ENCODE data around the gene PCBP3. TPM values are rescaled to one million over a fixed set of nuclear protein-coding genes. Genes with fewer than 3 reads are reported as not detected.
"Not testable (repeated sequence)": the region's sequence is repeated elsewhere in the genome, so short reads cannot be mapped to it uniquely, and the experiment has no call there.

The PCBP3 gene
- total RNA-seq, 2 experiments from 2014 or later: 3.4 to 3.8 TPM

DNA sequence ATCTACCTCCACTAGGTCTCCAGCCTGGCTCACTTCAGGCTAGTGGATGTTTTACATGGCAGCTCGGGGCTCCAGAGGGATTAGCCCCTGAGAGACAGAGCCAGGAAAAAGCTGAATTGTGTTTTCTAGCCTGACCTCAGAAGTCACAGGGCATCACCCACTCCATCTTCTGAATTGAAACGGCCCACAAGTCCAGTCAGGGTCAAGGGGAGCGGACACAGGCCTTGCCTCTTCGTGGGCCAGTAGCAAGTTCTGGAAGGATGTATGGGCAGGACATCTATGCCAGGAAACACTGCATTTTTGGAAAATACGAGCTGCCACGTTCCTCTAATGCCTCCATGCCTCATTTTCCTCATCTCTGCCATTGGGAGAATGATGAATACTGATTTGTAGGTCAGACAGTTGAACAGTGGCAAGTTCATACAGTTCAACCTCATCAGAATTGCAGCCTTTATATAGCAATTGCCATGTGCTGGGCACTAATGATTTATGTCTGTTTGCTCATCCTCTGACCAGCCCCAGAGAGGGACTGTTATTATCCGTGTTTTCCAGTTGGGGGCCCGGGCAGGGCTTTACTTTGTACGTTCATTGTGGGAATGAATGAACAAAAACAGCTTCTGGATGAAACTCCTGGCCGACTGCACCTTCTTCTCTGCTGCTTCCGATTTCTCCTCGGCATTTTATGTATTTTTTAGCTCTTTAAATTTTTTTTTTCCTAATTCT is 23.2 kb upstream of the PCBP3 start:
- Histone ChIP-seq H3K27me3 (ENCODE audit: control insufficient read depth in 1 of 2, insufficient read depth in 2 of 2, low read length in 2 of 2) (no peaks in the 10 kb centered on the region), H3K4me1 (ENCODE audit: insufficient read depth, low read length) (peaks cover 27% of the 10 kb centered on the region), H3K36me3 (ENCODE audit: insufficient read depth, low read length) (no peaks in the 10 kb centered on the region), H3K27ac (ENCODE audit: low read depth in 1 of 2, low read length in 2 of 2) (no peak overlapping the region), H3K4me3 (ENCODE audit: low read length) (no peak overlapping the region), H3K9me3 (ENCODE audit: control insufficient read depth in 1 of 2, insufficient read depth in 1 of 2, low read length in 2 of 2) (peaks cover 0 to 7% of the 10 kb centered on the region in 2 experiments)
- DNase-seq (no peak), ATAC-seq (ENCODE audit: poor library complexity) (no peak)
- intact Hi-C loops (cut with DNase I, micrococcal nuclease): no loop called here
- TF ChIP-seq CTCF (IDR thresholded peaks at IDR 0.05): no peak
- POLR2A ChIA-PET: no interaction called here
- H3K27me3 Mint-ChIP-seq: no peaks in the 10 kb centered on the region
- peaks cover 27% of the 10 kb centered on the region for H3K4me1 Mint-ChIP-seq (ENCODE audit: low read depth)
- no peaks in the 10 kb centered on the region for H3K36me3 Mint-ChIP-seq (ENCODE audit: low read depth)
- no peak overlapping the region for H3K27ac Mint-ChIP-seq
- CTCF ChIA-PET: no interaction called here
- H3K4me3 Mint-ChIP-seq: no peak overlapping the region
- H3K9me3 Mint-ChIP-seq: no peaks in the 10 kb centered on the region

- H3K9me3 ChIP-seq (ENCODE audit: control insufficient read depth in 1 of 2, insufficient read depth in 1 of 2, low read length in 2 of 2); DNase-seq; H3K4me3 ChIP-seq (ENCODE audit: low read length); H3K27me3 Mint-ChIP-seq; H3K4me3 Mint-ChIP-seq; H3K36me3 Mint-ChIP-seq (ENCODE audit: low read depth); POLR2A ChIA-PET; CTCF ChIA-PET; H3K27me3 ChIP-seq (ENCODE audit: control insufficient read depth in 1 of 2, insufficient read depth in 2 of 2, low read length in 2 of 2); H3K27ac Mint-ChIP-seq; H3K9me3 Mint-ChIP-seq; H3K36me3 ChIP-seq (ENCODE audit: insufficient read depth, low read length); intact Hi-C loops (cut with DNase I, micrococcal nuclease); H3K27ac ChIP-seq (ENCODE audit: low read depth in 1 of 2, low read length in 2 of 2); ATAC-seq (ENCODE audit: poor library complexity): not testable (repeated sequence)
- peaks cover 14% of the 10 kb centered on the region for H3K4me1 Mint-ChIP-seq (ENCODE audit: low read depth)
- H3K4me1 ChIP-seq (ENCODE audit: insufficient read depth, low read length): peaks cover 15% of the 10 kb centered on the region
Measured at GRCh38 chr21:45621435-45622331, 21.8 kb upstream of the PCBP3 start.

- peaks cover 6% of the 10 kb centered on the region for H3K4me1 Mint-ChIP-seq (ENCODE audit: low read depth)
- DNase-seq: no peak
- no peak overlapping the region for H3K27ac ChIP-seq (ENCODE audit: low read depth in 1 of 2, low read length in 2 of 2)
- no peak overlapping the region for H3K4me3 ChIP-seq (ENCODE audit: low read length)
- ChIA-PET POLR2A (no interaction called here), CTCF (no interaction called here)
- H3K4me3 Mint-ChIP-seq: no peak overlapping the region
- peaks cover 0 to 7% of the 10 kb centered on the region in 2 experiments for H3K9me3 ChIP-seq (ENCODE audit: control insufficient read depth in 1 of 2, insufficient read depth in 1 of 2, low read length in 2 of 2)
- no peaks in the 10 kb centered on the region for H3K27me3 ChIP-seq (ENCODE audit: control insufficient read depth in 1 of 2, insufficient read depth in 2 of 2, low read length in 2 of 2)
- H3K27ac Mint-ChIP-seq: no peak overlapping the region
- H3K9me3 Mint-ChIP-seq: no peaks in the 10 kb centered on the region
- no peak for TF ChIP-seq CTCF (IDR thresholded peaks at IDR 0.05)
- intact Hi-C loops (cut with DNase I, micrococcal nuclease): no loop called here
- H3K36me3 ChIP-seq (ENCODE audit: insufficient read depth, low read length): no peaks in the 10 kb centered on the region
- H3K36me3 Mint-ChIP-seq (ENCODE audit: low read depth): no peaks in the 10 kb centered on the region
- peaks cover 6% of the 10 kb centered on the region for H3K4me1 ChIP-seq (ENCODE audit: insufficient read depth, low read length)
- H3K27me3 Mint-ChIP-seq: no peaks in the 10 kb centered on the region
- ATAC-seq (ENCODE audit: poor library complexity): no peak
Measured at GRCh38 chr21:45622416-45623097, 21.0 kb upstream of the PCBP3 start.

Data from CD4-positive, alpha-beta T cell (primary cell).